Coronary artery (tissue), 2 donors: ENCODE data around the gene TCFL5.

ENCODE experiments used
- DNase-seq: peaks from one replicate; pipeline ENCODE4 v3.0.0-alpha.2; 2017; ENCODE audit warnings: low spot score
- H3K27ac ChIP-seq, 2 donors: fragments of 200-600 bp; sonication (generic); one replicate each; pipeline ENCODE4 v1.5.1; 2016 to 2019
- H3K4me3 ChIP-seq: fragments of 200-600 bp; sonication (generic); 2 replicates; pipeline ENCODE4 v1.5.1; 2016; ENCODE audit warnings: mild to moderate bottlenecking, moderate library complexity
- TF ChIP-seq, protein P1 (sequence below): fragments of 200-600 bp; sonication (generic); IDR thresholded peaks from one replicate; pipeline ENCODE4 v1.5.1; 2019; ENCODE audit warnings: antibody characterized with exemption

TCFL5 gene

DNA sequence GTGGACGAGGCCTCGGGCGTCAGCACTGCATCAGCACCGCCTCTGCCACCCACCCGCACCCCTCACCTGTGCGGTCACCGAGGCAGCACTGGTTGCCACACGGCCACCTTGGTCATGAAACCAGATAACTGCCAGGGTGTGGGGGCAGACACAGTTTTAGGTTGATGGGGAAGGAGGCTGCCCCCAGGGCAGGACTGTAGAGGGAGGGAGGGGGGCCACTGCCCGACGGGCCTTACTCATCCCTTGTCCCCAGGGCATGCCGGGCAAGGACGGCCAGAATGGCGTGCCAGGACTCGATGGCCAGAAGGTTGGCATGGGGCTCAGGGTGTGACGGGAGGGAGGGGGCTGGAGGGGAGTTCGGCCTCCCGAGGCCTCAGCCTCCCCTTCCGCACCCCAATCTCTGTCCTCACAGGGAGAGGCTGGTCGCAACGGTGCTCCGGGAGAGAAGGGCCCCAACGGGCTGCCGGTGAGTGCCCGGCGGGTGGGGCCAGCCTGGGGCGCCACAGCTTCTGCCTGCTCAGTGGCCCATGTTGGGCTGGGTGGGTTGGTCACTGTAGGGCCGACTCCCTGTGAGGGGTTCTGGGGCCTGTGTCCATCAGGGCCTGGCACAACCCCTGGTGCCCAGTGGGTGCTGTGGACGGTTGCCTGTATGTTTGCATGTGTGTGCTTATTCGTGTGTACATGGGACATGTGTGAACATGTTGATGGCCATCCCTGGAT, 33.0 kb downstream of the TCFL5 start:
- H3K4me3 ChIP-seq: no peak overlapping the region
- TF ChIP-seq, protein P1, sequence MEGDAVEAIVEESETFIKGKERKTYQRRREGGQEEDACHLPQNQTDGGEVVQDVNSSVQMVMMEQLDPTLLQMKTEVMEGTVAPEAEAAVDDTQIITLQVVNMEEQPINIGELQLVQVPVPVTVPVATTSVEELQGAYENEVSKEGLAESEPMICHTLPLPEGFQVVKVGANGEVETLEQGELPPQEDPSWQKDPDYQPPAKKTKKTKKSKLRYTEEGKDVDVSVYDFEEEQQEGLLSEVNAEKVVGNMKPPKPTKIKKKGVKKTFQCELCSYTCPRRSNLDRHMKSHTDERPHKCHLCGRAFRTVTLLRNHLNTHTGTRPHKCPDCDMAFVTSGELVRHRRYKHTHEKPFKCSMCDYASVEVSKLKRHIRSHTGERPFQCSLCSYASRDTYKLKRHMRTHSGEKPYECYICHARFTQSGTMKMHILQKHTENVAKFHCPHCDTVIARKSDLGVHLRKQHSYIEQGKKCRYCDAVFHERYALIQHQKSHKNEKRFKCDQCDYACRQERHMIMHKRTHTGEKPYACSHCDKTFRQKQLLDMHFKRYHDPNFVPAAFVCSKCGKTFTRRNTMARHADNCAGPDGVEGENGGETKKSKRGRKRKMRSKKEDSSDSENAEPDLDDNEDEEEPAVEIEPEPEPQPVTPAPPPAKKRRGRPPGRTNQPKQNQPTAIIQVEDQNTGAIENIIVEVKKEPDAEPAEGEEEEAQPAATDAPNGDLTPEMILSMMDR: no peak
- DNase-seq: no peak
- no peak overlapping the region for H3K27ac ChIP-seq

DNA sequence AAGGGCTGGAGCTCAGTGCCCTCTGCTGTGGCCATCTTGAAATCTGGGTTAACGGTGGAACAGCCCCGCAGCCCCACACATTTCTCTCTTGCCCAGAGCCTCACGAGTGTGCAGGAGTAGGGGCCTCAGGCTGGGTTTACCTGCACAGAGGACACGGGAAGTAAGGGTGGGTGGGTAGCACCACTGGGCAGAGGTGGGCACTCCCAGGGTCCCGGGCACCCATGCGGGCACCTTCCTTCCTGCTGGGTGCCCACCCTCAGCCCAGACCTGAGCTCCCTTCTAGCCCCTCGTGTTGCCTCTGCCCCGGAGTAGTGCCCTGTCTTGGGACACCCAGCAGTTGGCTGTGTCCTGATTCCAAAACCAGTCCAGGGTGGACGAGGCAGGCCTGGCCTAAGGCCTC, 33.6 kb downstream of the TCFL5 start:
- TF ChIP-seq, protein P1: no peak
- Histone ChIP-seq H3K27ac (no peak overlapping the region), H3K4me3 (no peak overlapping the region)
- DNase-seq: no peak

DNA sequence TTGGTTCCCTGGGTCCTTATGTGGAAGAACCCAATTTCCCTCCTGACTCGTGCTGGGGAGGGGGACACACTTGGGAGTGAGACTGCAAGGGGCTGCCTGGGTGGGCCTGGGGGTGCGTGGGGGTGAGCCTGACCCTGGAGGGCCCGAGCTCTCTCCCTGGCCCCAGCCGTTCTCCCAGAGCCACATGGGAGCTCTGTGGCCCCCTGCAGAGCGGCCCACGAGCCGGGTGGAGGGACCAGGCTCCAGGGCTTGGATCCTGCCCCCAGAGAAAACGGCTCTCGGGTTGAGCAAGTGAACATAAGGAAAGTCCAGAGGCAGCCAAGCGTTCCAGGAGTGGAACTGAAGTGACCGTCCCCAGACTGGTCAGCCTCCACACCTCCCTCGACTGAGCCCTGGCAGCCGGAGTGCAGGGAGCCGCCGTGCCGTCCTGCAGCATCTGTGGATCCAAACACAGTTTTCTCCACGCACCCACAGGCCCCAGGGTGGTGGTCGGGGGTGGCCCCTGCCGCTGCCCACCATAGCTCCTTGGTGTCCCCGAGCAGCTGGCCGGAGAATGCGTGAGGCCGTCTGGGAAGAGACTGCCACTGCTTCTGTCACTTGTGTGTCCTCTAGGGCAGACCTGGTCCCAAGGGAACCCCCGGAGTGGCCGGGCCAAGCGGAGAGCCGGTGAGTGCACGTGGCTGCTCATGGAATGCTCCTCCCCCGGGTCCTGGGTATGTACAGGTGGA, 34.1 kb downstream of the TCFL5 start:
- TF ChIP-seq, protein P1: no peak
- Histone ChIP-seq H3K27ac (no peak overlapping the region), H3K4me3 (no peak overlapping the region)
- no peak for DNase-seq

DNA sequence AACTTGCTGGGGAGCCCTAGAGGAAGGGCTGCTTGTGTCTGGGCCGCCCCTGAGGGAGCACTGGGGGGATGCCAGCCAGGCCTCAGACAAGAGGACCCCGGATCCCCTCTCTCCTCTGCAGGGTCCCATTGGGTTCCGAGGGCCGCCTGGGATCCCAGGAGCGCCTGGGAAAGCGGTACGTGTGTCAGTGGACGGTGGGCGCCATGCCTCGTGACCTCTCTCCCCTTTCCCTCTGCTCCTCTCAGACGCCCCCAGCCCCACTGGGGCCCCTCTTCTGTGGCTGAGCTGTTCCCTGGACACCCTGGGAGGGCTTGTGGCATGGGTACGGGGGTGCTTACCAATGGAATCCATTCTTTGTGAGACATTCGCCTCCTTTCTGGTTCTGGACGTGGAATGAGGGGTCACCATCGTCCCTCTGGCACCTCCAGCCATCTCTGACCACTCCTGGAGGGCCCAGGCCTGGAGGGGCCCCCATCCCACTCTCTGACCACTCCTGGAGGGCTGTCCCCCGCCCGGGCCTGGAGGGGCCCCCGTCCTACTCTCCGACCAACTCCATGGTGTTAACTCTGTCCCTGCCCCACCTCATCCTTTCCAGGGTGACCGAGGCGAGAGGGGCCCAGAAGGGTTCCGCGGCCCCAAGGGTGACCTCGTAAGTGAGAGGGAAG, 34.8 kb downstream of the TCFL5 start:
- Histone ChIP-seq H3K4me3 (no peak overlapping the region), H3K27ac (no peak overlapping the region)
- TF ChIP-seq, protein P1: no peak
- DNase-seq: no peak

DNA sequence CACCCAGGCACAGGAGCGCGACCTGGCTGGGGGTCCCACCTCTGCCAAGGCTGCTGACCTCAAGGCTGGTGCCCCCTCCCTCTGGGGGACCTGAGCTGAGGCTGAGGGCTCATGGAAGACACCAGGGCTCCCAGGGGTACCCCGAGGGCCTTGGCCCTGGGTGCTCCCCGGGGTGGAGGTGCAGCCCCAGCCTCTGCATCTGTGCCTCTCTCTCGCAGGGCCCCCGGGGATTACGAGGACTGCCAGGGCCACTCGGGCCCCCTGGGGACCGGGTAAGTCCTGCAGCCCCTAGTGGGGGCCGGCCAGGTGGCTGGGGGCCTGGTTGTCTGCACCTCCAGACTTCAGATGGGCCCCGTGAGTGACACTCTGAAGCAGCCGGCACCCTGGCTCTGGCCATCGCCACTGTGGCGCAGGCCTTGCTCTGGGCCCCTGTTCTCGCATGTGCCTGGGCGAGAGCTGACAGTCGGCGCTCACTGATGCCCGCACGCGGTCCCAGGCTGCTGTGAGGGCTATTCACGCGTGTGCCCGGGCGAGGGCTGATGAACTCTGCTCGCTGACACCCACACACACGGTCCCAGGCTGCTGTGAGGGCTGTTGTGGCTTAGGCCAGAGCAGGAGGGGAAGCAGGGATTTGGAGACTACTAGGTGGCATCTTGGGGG, 35.5 kb downstream of the TCFL5 start:
- Histone ChIP-seq H3K27ac (no peak overlapping the region), H3K4me3 (no peak overlapping the region)
- TF ChIP-seq, protein P1: no peak
- no peak for DNase-seq

DNA sequence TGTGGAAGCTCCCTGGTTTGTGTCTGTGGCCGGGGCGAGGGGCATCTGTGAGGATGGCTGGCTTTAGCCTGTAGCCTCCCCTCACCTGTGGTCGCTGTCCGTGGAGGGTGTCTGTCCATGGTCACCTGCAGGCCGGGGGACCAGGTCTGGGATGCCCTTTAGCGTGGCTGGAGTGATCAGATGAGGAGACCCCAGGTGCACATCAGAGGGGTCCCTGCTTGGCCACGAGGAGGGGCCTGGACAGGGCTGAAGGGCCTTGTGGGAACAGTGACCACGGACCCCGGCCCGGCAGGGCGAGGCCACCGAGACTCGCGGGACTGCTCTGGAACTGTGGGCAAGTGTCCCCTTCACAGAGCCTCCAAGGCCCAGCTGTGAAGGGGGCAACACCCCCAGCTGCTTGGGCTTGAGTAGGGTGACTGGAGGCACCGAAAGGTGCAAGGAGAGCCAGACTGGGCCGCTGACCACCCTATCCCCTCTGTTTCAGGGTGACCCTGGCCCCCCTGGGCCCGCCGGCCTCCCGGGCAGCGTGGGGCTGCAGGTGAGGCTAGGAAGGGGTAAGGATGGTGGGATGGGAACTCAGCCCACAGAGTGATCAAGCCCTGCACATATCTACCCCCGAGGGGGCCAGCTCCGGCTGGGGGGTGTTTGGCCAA, 36.2 kb downstream of the TCFL5 start:
- TF ChIP-seq, protein P1: no peak
- DNase-seq: no peak
- H3K4me3 ChIP-seq: peak overlapping the region; percentile 77
- peak overlapping the region in 1 of 2 donors; percentile 85 for H3K27ac ChIP-seq
